ENCODE data around the gene AXIN1.

AXIN1 gene

GRCh38 chr16:309476-309875 is 43.0 kb downstream of the AXIN1 start:
- H3K4me1 ChIP-seq (ENCODE audit: low read length) = no peaks in the 10 kb centered on the region
- H3K4me3 ChIP-seq (ENCODE audit: low read length) = no peak overlapping the region
- H3K27ac ChIP-seq (ENCODE audit: low read length) = no peak overlapping the region
- no peaks in the 10 kb centered on the region for H3K9me2 ChIP-seq (replicated peaks; ENCODE audit: insufficient read depth, low read length)
- no peak for DNase-seq
- no peaks in the 10 kb centered on the region for H3F3A ChIP-seq (ENCODE audit: insufficient read depth, low read length)
- peaks cover 14% of the 10 kb centered on the region for H3K79me2 ChIP-seq (ENCODE audit: low read length)
- no peak overlapping the region for H2AFZ ChIP-seq (ENCODE audit: low read length)
- TF ChIP-seq EZH2phosphoT487 (IDR thresholded peaks at IDR 0.05; ENCODE audit: low read length) = no peak
- no peak for TF ChIP-seq EZH2 (optimal IDR thresholded peaks at IDR 0.05; ENCODE audit: low read depth, low read length)
- TF ChIP-seq CTCF (IDR thresholded peaks at IDR 0.05; ENCODE audit: low read length) = no peak
- no peaks in the 10 kb centered on the region for H4K20me1 ChIP-seq (ENCODE audit: insufficient read depth, low read length)
- H3K4me2 ChIP-seq (ENCODE audit: low read depth, low read length) = no peak overlapping the region
- H3K36me3 ChIP-seq (replicated peaks; ENCODE audit: insufficient read depth, low read length) = no peaks in the 10 kb centered on the region
- H3K27me3 ChIP-seq (replicated peaks; ENCODE audit: insufficient read depth, low read length) = no peaks in the 10 kb centered on the region
- no peak overlapping the region for H3K9ac ChIP-seq (ENCODE audit: low read length)
- H3K9me3 ChIP-seq (replicated peaks; ENCODE audit: insufficient read depth, low read length) = no peaks in the 10 kb centered on the region

GRCh38 chr16:307691-308312 is 44.7 kb downstream of the AXIN1 start:
- H3F3A ChIP-seq (ENCODE audit: insufficient read depth, low read length) = no peaks in the 10 kb centered on the region
- no peak overlapping the region for H2AFZ ChIP-seq (ENCODE audit: low read length)
- no peak overlapping the region for H3K9ac ChIP-seq (ENCODE audit: low read length)
- no peak overlapping the region for H3K4me3 ChIP-seq (ENCODE audit: low read length)
- no peaks in the 10 kb centered on the region for H3K9me2 ChIP-seq (replicated peaks; ENCODE audit: insufficient read depth, low read length)
- H3K27ac ChIP-seq (ENCODE audit: low read length) = peak overlapping the region; percentile 62; the same call in 1 of the 2 replicates
- no peaks in the 10 kb centered on the region for H3K36me3 ChIP-seq (replicated peaks; ENCODE audit: insufficient read depth, low read length)
- peaks cover 6% of the 10 kb centered on the region; the same call in 1 of the 2 replicates for H3K79me2 ChIP-seq (ENCODE audit: low read length)
- no peaks in the 10 kb centered on the region for H3K9me3 ChIP-seq (replicated peaks; ENCODE audit: insufficient read depth, low read length)
- no peak for DNase-seq
- no peaks in the 10 kb centered on the region for H3K4me1 ChIP-seq (ENCODE audit: low read length)
- no peaks in the 10 kb centered on the region for H4K20me1 ChIP-seq (ENCODE audit: insufficient read depth, low read length)
- no peak for TF ChIP-seq EZH2phosphoT487 (IDR thresholded peaks at IDR 0.05; ENCODE audit: low read length)
- no peak for TF ChIP-seq EZH2 (optimal IDR thresholded peaks at IDR 0.05; ENCODE audit: low read depth, low read length)
- no peak for TF ChIP-seq CTCF (IDR thresholded peaks at IDR 0.05; ENCODE audit: low read length)
- H3K27me3 ChIP-seq (replicated peaks; ENCODE audit: insufficient read depth, low read length) = no peaks in the 10 kb centered on the region
- no peak overlapping the region for H3K4me2 ChIP-seq (ENCODE audit: low read depth, low read length)

- Histone ChIP-seq H3F3A (ENCODE audit: insufficient read depth, low read length) (no peaks in the 10 kb centered on the region), H3K27ac (ENCODE audit: low read length) (peak overlapping the region; percentile 62; the same call in 1 of the 2 replicates), H3K27me3 (replicated peaks; ENCODE audit: insufficient read depth, low read length) (no peaks in the 10 kb centered on the region), H4K20me1 (ENCODE audit: insufficient read depth, low read length) (no peaks in the 10 kb centered on the region), H3K79me2 (ENCODE audit: low read length) (peaks cover 3% of the 10 kb centered on the region; the same call in 1 of the 2 replicates), H2AFZ (ENCODE audit: low read length) (no peak overlapping the region), H3K9ac (ENCODE audit: low read length) (no peak overlapping the region), H3K4me1 (ENCODE audit: low read length) (no peaks in the 10 kb centered on the region), H3K36me3 (replicated peaks; ENCODE audit: insufficient read depth, low read length) (no peaks in the 10 kb centered on the region), H3K9me3 (replicated peaks; ENCODE audit: insufficient read depth, low read length) (no peaks in the 10 kb centered on the region), H3K4me3 (ENCODE audit: low read length) (no peak overlapping the region), H3K9me2 (replicated peaks; ENCODE audit: insufficient read depth, low read length) (no peaks in the 10 kb centered on the region), H3K4me2 (ENCODE audit: low read depth, low read length) (no peak overlapping the region)
- DNase-seq = peak; percentile 21
- no peak for TF ChIP-seq CTCF (IDR thresholded peaks at IDR 0.05; ENCODE audit: low read length)
- TF ChIP-seq EZH2phosphoT487 (IDR thresholded peaks at IDR 0.05; ENCODE audit: low read length) = no peak
- no peak for TF ChIP-seq EZH2 (optimal IDR thresholded peaks at IDR 0.05; ENCODE audit: low read depth, low read length)
Observed at GRCh38 chr16:306911-307370, 45.6 kb downstream of the AXIN1 start.
